ENCODE results near the gene LILRA1. TPM values are rescaled to one million over a fixed set of nuclear protein-coding genes. Genes with fewer than 3 reads are reported as not detected.
"Not testable (repeated sequence)": the region's sequence is repeated elsewhere in the genome, so short reads cannot be mapped to it uniquely, and the experiment has no call there.

LILRA1 gene
- total and polyA plus RNA-seq, 12 donors = 0.19 to 2.8 (median 0.40) TPM

DNA sequence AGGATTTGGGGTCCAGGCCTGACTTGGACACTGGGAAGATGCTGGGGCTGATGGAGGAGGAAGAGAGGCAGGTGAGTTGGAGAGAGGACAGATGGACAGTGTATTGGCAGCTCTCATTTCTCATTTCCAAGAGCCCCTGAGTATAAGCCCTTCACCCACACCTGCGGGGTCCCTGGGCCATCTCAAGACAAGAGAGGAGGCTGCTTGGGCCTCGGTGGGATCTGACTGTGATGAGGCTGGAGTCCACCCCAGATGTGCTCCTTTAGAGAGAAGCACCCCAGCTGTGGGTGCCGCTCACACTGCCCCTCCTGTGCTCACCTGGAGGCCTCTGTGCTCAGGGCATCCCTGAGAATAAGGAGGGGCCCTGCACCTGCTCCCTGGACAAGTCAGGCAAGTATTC is 16.1 kb upstream of the LILRA1 start:
- ATAC-seq (no peak), DNase-seq (no peak)
- Histone ChIP-seq H3K27ac (no peak overlapping the region), H3K36me3 (no peaks in the 10 kb centered on the region), H3K4me1 (peaks cover 0 to 14% (median 0%) of the 10 kb centered on the region in 9 donors), H3K27me3 (peaks cover 0 to 29% (median 7%) of the 10 kb centered on the region in 7 donors), H3K4me3 (no peak overlapping the region), H3K9me3 (peaks cover 0 to 23% (median 0%) of the 10 kb centered on the region in 11 donors)
- intact Hi-C loops (cut with DNase I) = loop anchor here in 1 of 10 donors (5.0 kb wide), 1 partner anchor 285 kb away; no protein-coding TSS in a partner anchor
- 75 to 81% methylated on average over 3 of the region's 3 CpGs for WGBS, 2 donors
- TF ChIP-seq, protein P1, sequence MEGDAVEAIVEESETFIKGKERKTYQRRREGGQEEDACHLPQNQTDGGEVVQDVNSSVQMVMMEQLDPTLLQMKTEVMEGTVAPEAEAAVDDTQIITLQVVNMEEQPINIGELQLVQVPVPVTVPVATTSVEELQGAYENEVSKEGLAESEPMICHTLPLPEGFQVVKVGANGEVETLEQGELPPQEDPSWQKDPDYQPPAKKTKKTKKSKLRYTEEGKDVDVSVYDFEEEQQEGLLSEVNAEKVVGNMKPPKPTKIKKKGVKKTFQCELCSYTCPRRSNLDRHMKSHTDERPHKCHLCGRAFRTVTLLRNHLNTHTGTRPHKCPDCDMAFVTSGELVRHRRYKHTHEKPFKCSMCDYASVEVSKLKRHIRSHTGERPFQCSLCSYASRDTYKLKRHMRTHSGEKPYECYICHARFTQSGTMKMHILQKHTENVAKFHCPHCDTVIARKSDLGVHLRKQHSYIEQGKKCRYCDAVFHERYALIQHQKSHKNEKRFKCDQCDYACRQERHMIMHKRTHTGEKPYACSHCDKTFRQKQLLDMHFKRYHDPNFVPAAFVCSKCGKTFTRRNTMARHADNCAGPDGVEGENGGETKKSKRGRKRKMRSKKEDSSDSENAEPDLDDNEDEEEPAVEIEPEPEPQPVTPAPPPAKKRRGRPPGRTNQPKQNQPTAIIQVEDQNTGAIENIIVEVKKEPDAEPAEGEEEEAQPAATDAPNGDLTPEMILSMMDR (IDR thresholded peaks at IDR 0.05) = no peak

DNA sequence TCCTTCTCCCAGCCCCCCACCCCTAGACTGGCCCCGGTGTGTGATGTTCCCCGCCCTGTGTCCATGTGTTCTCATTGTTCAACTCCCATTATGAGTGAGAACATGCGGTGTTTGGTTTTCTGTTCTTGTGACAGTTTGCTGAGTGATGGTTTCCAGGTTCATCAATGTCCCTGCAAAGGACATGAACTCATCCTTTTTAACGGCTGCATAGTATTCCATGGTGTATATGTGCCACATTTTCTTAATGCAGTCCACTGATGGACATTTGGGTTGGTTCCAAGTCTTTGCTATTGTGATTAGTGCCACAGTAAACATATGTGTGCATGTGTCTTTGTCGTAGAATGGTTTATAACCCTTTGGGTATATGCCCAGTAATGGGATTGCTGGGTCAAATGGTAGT is 15.2 kb upstream of the LILRA1 start:
- not testable (repeated sequence) for ATAC-seq
- intact Hi-C loops (cut with DNase I) = loop anchor here in 1 of 10 donors (5.0 kb wide), 1 partner anchor 286 kb away; no protein-coding TSS in a partner anchor

DNA sequence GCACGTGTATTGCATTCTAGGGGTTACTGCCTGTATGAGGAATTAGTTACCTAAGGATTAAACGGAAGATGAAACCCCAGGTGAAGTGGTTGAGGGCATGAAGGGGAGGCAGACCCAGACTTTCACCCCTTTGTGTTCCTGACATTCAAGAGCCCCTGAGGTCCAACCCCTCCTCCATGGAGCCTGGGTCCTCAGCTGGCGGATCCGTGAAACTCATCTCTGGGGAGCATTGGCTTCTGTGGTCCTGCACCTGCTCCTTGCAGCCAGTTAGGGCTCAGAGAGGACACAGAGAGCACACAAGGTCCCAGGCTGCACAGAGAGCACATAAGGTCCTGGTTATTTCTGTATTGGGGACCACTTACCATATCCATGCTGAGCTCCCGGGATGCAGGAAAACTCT is 7.0 kb upstream of the LILRA1 start:
- intact Hi-C loops (cut with DNase I) = no loop called here

More for the DNA sequence above, 15.2 kb upstream of the LILRA1 start:
- H3K4me3 ChIP-seq, H3K4me1 ChIP-seq, DNase-seq, H3K27ac ChIP-seq, H3K36me3 ChIP-seq: not testable (repeated sequence)
- WGBS, 2 donors = 81 to 84% methylated on average over 5 of the region's 5 CpGs
- Histone ChIP-seq H3K27me3 (peaks cover 0 to 24% (median 7%) of the 10 kb centered on the region in 7 donors), H3K9me3 (peaks cover 0 to 25% (median 0%) of the 10 kb centered on the region in 11 donors)

DNA sequence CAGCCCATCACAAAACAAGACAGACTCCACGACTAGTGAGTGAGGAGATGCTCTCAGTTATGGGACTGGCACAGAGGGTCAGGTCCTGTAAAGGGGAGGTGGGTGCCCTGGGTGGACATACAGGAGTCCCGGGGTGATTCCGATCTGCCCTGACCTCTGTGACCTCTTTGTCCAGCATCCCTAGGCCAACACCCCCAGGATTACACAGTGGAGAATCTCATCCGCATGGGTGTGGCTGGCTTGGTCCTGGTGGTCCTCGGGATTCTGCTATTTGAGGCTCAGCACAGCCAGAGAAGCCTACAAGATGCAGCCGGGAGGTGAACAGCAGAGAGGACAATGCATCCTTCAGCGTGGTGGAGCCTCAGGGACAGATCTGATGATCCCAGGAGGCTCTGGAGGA is 6.4 kb upstream of the LILRA1 start:
- no peaks in the 10 kb centered on the region for H3K36me3 ChIP-seq
- intact Hi-C loops (cut with DNase I) = no loop called here
- H3K4me1 ChIP-seq = no peaks in the 10 kb centered on the region
- 60 to 65% methylated on average over 7 of the region's 7 CpGs for WGBS, 2 donors
- peaks cover 0 to 37% (median 0%) of the 10 kb centered on the region in 11 donors for H3K9me3 ChIP-seq
- DNase-seq (no peak), ATAC-seq (no peak)
- H3K4me3 ChIP-seq = no peak overlapping the region
- TF ChIP-seq, protein P1 (IDR thresholded peaks at IDR 0.05) = no peak
- H3K27me3 ChIP-seq = peaks cover 0 to 12% (median 8%) of the 10 kb centered on the region in 7 donors
- no peak overlapping the region for H3K27ac ChIP-seq

More for the DNA sequence above, 7.0 kb upstream of the LILRA1 start:
- TF ChIP-seq, protein P1 (IDR thresholded peaks at IDR 0.05) = no peak
- H3K27me3 ChIP-seq = peaks cover 0 to 12% (median 8%) of the 10 kb centered on the region in 7 donors
- H3K4me3 ChIP-seq = no peak overlapping the region
- H3K4me1 ChIP-seq = no peaks in the 10 kb centered on the region
- peaks cover 0 to 43% (median 0%) of the 10 kb centered on the region in 11 donors for H3K9me3 ChIP-seq
- H3K27ac ChIP-seq = no peak overlapping the region
- ATAC-seq (no peak), DNase-seq (no peak)
- no peaks in the 10 kb centered on the region for H3K36me3 ChIP-seq
- 71 to 72% methylated on average over 5 of the region's 5 CpGs for WGBS, 2 donors

DNA sequence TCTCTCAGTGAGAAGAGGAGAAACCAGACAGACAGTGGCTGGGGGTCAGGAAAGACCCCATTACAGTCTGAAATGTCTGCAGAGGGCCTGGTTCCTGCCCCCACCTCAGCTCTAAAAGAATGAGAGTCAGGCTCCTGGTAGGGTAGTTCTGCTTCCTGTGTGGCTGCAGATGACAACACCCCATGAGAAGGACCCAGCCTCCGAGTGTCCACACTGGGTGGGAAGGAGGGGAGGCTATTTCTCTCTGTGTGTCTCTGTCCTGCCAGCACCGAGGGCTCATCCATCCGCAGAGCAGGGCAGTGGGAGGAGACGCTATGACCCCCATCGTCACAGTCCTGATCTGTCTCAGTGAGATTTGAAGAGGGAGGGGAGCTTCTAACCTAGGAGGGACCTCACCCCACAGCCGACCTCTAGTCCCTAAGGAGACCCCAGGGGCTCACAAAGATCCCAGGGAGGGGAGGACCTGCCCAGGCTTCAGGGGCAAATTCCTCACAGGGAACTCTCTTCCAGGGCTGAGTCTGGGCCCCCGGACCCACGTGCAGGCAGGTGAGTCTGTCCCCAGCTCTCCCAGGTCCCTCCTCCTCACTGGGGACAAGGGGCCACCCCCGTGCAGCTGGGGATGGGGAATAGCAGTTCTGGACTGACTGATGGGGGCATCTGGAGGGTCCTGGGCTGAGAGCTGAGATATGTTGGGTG is 647 bp downstream of the LILRA1 start:
- peak in 4 of 8 donors; percentile 33 to 63 (median 48) for ATAC-seq
- H3K36me3 ChIP-seq; intact Hi-C loops (cut with DNase I); DNase-seq: not testable (repeated sequence)
- peaks cover 0 to 18% (median 0%) of the 10 kb centered on the region in 9 donors for H3K4me1 ChIP-seq
- peak overlapping the region in 2 of 10 donors; percentile 7 to 40 for H3K4me3 ChIP-seq
- H3K27ac ChIP-seq = peak overlapping the region in 1 of 10 donors; percentile 68
- H3K27me3 ChIP-seq = peaks cover 0 to 17% (median 14%) of the 10 kb centered on the region in 7 donors
- H3K9me3 ChIP-seq = peaks cover 0 to 21% (median 0%) of the 10 kb centered on the region in 11 donors
- 28 to 68% methylated on average over 6 to 9 of the region's 9 CpGs for WGBS, 2 donors
